ENCODE measurements around the gene UVSSA.
"Not testable (repeated sequence)": the region's sequence is repeated elsewhere in the genome, so short reads cannot be mapped to it uniquely, and the experiment has no call there.

UVSSA gene

DNA sequence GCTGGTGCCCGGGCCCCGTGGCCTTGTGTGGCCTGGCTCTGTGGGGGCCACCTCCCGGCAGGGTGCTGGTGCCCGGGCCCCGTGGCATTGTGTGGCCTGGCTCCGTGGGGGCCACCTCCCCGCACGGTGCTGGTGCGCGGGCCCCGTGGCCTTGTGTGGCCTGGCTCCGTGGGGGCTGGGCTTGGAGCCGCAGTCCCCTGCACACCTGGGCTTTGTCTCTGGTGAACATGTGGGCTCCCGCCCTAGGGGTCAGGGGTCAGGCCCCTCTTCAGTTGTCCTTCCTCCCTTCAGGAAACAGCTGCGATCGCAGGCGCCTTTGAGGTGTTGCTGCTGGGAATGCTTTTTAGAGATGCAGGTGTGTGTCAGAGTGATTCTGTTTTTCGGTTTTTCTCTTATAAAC, 17.2 kb downstream of the UVSSA start:
- no peak for DNase-seq (ENCODE audit: low read depth in 2 of 2)

DNA sequence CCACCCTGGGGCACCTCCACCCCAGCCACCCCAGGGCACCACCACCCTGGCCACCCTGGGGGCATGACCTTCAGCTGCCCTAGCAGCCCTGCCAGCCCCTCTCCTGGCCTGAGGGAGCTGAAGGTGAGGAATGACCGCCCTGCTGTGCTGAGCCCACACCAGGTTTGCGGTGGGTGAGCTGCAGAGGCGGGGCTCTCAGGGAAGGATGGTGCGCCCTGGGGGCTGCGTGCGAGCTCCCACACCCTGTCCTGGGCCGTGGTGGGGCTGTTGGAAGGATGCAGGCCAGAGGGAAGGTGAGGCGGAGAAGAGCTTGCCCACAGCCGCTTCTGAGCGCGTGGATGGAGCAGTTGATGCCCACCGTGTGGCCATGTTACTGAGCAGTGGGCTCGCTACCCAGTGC, 17.7 kb downstream of the UVSSA start:
- DNase-seq (ENCODE audit: low read depth in 2 of 2) = no peak

DNA sequence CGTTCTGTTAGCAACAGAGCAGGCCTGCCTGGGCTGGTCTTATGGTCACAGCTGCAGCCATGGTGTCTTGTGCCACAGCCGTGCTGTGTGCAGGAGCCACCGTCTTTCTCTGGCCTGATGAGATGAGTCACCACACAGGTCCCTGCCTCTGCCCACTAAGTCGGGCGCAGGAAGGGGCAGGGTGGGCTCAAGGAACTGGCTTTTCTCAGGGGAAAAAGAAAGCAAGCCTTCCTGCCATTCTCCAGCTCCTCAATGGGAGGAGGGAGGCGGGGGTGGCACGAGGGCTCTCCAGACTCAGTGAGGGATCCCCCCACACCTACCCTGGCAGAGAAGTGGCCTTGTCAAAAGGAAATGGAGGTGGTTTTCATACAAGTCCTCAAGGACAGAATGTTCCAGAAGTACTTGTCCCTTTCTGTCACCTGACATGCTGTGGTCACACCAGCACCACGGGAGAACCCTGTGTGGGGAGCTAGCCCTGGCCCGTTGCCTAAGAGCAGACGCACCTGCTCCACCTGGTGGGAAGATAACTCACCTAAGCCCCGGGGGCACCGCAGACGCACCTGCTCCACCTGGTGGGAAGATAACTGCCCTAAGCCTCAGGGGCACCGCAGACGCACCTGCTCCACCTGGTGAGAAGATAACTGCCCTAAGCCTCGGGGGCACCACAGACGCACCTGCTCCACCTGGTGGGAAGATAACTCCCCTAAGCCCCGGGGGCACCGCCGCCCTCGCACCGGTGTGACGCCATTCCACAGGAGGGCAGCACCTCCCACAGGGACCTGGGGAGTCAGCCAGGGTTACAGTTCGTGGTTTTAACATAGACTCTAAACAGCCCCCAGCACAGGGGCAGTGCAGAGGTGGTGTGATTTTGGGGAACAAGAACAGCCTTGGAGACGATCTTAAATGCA, 18.5 kb downstream of the UVSSA start:
- no peak for DNase-seq (ENCODE audit: low read depth in 2 of 2)

DNA sequence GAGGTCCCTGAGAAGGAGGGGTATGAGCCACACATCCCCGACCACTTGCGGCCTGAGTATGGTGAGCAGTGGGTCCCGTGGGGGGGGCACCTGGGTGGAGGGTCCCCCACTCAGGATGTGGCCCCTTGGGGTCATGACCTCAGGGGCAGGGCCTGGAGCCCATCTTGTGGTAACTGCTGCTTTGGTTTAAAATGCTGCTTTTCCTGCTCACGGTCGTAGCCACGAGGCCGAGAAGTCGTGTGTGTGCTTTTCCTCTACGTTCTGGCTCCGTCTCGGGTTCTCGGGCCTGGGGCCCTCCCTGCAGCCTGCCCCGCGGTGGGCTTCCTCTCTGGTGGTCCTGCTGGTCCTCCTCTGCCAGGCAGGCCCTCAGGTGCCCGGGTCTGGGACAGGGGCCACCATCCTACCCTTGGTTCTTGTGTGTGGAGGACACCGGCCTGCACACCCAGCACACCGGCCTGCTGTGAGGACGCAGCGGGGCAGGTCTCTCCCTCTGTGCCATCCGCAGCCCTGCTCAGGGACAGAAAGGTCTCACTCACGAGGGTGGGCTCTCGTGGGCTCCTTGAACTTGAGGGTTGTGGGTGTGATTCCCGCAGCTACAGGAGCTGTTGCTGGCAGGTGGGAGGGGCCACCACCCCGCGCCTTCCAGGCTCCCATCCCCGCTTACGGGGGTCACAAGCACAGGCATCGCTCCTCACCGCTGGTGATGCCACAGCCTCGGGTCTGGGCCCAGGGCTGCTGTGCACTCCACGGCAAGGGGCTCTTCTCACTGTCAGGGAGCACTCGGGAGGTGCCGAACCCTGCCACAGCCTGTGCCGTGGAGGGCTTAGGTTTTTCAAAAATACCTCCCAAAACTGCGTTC, 19.6 kb downstream of the UVSSA start:
- no peak for DNase-seq (ENCODE audit: low read depth in 2 of 2)

DNA sequence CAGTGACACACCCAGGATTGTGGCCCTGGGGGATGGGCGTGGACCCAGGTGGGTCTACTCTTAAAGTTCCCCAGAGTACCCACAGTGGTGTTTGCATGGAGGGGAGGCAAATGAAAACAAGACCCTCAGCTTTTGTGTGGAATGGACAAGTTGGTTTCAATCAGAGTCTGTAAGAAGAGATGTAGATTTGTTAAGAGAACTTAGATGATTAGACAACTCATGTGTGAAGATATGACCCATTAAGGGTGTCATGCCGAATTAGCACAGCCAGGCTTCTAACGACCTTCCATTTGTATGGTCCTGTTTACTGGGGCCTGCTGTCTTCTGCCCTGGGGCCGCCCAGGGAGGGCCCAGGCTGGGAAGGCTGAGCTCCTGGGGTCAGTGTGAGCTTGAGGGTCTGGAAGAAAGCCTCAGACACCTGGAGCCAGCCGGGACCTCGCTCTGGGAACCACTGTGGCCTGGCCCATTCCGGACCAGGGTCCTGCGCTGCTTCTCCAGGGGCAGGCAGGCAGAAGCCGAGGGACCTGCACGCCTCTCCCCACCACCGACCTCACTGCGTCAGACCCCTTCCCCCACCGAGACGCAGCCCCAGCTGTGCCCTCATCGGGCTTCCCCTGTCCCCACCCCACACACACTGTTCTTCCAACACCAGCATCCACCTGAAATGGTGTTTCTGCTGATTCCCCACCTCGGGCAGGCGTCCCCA, 20.4 kb downstream of the UVSSA start:
- no peak for DNase-seq (ENCODE audit: low read depth in 2 of 2)

DNA sequence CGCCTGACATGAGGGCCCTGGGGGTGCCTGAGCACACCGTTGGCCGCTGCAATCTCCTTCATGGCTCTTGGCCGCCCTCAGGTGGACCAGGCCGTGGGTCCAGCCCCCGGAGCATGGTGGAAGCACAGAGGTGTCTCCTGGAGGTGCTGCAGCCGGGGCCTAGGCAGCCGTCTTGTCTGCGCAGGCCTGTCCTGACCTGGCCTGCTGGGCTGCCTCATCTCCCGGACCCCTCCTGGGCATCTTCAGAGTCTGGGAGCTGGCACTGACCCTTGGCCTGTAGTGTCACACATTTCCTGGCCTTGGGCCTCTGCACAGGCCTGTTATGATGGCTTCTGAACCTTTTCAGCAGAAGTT, 20.9 kb downstream of the UVSSA start:
- DNase-seq (ENCODE audit: low read depth in 2 of 2) = no peak

DNA sequence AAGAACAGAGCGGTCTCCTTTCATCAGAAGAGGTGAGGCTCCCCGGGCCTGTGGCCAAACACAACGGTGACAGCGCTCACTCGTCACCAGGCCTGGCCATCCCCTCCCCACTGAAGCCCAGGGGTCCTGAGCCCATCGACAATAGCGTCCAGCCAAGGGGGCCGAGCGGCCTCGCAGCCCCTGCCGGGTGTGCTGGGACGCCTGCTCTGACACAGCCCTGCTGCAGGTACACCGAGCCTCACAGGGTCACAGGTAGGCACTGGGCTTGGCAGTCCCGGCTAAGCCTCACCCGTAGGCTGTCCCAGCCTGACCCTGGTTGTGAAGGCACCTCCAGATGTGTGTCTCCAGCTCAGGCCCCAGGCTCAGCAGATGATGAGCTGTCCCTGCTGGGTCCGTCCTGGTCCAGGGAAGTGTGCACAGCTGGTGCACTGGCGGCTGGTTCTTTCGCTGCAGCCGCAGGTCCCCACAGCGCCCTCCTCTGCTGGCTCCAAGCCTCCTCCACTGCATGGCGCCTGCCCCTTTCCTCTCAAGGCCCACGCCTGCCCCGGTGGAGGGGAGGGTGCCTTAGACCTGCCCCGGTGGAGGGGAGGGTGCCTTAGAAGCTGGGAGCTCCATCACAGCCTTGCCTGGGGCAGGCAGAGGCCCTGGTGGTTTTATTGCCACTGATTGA, 21.5 kb downstream of the UVSSA start:
- no peak for DNase-seq (ENCODE audit: low read depth in 2 of 2)

DNA sequence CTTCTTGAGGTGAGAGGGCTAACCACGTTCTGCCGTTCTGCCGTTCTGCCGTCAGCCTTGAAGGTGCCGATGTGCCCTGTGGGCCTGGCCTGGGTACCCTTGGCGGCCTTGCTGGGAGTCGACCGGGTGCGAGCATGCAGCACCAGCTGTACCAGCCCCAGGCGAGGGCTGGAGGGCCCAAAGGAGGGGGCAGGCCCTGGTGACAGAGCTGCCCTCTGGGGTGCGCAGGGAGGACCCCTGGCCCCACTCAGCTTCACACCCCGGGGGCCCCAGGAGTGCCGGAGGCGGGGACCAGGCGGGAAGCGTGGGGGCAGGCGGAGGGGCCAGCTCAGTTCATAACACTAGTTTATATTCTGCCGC, 22.1 kb downstream of the UVSSA start:
- no peak for DNase-seq (ENCODE audit: low read depth in 2 of 2)

DNA sequence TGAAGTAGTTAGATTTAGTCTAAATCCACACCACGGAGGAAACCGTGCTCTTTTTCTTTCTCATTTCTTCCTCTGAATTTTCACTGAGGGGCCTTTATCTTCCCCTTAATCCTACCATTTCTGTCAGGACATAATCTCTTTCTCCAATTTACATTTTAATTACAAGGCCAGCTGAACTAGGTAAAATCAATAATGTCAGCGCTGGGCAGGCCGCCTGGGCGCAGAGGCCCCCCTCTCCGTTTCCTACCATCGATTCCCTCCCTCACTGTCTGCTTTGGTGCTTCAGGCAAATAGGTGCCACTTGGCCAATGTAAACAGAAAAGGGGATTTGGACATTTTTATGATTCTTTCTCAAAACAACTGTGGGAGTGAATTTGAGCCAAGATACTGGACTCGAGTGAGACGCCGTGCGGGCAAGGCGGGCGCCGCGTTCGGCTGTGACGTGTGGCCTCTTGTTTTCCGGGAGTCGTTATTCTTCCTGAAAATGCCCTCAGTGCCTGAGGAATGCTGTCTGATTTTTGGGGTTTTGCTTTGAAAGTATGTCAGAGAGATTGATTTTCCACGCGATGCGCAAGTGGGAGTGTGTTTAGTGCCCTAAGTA, 22.6 kb downstream of the UVSSA start:
- no peak for DNase-seq (ENCODE audit: low read depth in 2 of 2)

DNA sequence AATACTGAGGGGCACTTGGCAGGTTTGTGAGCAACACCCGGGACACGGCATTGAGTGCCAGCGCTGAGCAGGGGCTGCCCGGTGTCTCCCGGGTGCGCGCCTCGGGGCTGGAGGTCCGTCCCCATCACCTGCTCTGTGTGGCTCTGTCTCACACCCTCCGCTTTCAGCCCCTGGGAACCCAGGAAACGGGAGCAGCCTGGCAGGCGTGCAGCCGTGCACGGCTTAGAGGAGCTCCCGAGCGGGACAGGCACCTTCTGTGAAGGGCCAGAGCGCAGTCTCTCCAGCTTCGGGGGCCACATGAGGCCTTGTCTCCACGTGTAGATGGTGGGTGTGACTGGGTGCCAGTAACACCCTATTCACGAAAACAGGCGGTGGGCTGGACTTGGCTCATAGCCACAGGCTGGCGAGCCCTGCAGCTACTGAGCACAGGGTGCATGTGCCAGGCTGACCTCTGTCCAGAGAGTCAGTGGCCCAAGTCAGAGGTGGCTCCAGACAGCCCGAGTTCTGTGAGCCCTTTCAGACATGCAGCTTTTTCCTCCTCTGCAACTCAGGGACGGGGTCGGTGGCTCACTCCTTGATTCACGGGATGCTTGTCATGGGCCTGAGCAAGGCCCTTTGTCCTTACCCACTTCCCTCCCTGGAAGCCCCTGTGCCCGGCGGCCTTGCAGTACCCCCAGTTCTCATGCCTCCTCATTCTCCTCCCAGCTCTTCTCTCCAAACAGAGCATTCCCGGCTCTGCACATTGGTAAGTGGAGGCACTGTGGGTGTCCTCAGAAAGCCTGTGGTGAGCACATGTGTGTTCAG, 23.5 kb downstream of the UVSSA start:
- no peak for DNase-seq (ENCODE audit: low read depth in 2 of 2)

DNA sequence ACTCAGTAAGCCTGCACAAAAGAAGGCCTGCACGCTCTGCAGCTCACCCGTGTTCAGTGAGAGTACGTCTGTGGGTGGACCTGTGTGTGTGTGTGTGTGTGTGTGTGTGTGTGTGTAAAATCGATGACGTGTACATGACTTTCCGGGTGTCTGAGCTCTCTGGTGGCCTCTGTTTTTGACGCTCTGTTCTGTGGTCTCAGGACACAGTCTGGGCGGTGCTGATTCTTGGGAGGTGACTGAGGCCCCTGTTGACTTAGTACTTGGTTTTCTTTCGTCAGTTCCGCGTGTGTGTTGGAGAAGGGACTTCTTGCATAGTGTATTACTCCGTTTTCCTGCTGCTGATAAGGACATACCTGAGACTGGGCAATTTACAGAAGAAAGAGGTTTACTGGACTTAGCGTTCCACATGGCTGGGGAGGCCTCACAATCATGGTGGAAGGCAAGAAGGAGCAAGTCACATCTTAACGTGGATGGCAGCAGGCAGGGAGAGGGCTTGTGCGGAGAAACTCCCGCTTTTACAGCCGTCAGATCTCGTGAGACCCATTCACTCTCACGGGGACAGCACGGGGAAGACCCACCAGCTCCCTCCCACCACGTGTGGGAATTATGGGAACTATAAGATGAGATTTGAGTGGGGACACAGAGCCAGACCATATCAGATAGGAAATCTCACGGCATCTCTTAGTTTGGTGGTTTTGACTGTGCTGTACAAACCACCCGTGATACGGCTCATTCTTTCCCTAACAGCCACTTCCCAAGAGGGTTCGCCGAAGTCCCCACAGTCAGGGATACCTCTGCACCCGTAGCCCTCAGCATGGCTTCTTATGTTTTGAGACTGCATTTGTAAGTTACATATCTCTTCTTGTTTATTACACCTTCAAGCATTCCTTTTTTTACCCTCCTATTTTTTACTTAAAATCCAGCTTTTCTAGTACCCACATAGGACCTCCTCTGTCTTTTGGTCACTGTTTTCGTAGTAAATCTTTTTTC, 24.5 kb downstream of the UVSSA start:
- DNase-seq (ENCODE audit: low read depth in 2 of 2) = no peak

DNA sequence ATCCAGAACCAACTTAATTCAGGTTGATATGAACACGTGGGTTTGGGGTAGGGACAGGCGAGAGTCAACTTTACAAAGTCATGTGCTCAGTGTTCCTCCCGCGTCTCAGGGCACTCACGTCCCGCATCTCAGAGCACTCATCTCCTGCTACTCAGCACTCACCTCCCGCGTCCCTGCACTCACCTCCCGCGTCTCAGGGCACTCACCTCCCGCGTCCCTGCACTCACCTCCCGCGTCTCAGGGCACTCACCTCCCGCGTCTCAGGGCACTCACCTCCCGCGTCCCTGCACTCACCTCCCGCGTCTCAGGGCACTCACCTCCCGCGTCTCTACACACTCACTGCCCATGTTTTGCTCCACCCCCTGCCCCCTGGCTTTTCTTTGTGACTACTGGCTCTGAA, 25.6 kb downstream of the UVSSA start:
- not testable (repeated sequence) for DNase-seq (ENCODE audit: low read depth in 2 of 2)

DNA sequence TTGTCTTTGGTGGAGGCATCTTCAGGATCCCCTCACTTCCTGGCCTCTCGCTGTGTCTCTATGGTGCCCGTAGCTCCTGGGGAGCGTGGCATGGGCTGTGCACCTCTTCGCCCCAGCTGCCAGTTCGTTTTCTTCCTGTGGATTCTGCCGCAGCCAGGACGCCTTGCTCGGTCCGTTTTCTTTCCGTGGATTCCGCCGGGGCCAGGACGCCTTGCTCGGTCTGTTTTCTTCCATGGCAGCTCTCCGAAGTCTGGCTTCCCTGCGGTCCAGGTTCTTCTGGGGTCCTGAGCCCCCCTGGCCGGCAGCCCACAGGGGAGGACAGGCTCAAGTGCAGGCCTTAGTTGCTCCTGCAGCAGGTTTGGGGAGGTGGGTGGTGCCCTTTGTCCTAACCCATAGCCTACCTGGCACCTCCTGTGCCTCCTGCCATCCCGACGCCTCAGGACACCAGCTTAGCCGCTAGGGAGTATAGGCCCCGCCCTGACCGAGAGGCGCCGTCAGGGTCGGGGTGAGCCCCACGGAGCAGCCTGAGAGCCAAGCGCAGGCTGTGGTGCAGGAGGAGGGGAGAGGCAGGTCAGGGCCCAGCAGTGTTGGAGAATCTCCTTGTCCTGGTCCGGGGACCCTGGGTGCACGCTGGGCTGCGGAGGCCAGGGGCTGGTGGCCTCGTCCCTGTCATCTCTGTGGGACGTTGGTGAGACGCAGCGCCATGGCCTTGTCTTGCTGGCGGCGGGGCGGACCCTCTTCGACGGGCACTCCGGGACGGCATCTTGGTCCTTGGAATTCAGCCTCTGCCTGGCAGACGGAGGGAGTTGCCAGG, 27.1 kb downstream of the UVSSA start:
- no peak for DNase-seq (ENCODE audit: low read depth in 2 of 2)

DNA sequence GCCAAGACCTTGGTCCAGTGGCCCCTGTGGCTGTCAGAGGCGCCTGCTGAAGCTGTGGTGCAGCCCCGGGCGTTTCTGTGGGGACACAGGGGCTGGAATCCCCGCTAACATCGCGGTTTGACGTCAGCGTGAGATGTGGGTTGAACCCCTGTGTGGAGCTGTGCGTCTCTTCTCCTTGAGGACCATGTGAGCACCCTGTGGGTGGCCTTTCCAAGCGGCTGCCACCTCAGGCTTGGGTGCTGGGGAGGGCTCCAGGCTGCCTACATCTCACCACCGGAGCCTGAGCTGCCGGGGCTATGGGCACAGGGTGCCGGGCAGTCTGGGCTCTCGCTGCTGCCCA, 27.7 kb downstream of the UVSSA start:
- DNase-seq (ENCODE audit: low read depth in 2 of 2) = no peak

DNA sequence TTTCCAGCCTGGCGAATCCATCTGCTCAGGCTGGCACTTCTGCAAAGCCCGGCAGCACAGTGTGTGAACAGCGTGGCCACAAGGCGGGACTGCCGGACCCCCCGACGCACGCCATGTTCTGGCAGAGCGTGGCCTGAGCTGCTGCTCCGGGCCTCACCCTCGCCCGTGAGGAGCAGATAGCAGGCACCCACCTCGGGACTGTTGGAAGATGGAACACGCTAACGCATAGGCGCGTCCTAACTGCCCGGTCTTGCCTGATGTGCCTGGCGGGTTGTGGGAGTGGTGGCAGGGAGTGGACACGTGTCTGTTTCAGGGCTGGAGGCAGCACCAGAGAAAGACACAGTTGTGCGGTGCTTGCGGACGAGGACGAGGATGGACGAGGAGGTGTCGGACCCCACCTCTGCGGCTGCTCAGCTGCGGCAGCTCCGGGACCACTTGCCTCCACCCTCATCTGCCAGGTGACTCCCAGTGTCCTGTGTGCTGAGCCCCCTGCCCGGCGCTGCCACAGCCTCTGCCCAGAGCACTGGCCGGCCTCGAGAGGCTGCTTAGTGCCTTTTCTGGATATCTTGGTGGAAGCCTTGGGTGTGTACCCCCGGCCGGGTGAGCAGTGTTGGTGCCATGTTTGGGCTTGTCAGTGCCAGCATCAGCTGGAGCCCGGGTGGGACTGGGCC, 28.2 kb downstream of the UVSSA start:
- DNase-seq (ENCODE audit: low read depth in 2 of 2) = no peak

DNA sequence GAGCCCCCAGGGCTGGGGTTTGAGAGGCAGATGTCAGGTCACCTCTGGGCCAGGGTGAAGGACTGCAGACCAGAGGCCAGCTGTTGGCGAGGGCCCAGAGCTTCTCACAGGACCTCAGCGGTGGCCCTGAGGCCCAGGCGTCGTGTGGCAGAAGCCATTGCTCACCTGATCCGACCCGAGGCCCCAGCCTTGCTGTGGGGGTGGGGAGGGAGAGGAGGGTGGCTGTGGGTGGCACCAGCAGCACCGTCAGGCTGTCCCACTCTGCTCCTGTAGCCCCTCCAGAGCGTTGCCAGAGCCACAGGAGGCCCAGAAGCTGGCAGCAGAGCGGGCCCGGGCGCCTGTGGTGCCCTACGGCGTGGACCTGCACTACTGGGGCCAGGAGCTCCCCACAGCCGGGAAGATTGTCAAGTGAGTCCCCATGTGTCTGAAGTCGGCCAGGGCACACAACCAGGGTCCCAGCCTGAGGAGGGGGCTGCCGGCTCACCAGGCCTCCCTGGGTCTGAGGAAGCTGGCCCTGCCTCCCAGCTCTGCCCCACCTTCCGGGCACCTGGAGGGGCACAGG, 28.8 kb downstream of the UVSSA start:
- no peak for DNase-seq (ENCODE audit: low read depth in 2 of 2)

DNA sequence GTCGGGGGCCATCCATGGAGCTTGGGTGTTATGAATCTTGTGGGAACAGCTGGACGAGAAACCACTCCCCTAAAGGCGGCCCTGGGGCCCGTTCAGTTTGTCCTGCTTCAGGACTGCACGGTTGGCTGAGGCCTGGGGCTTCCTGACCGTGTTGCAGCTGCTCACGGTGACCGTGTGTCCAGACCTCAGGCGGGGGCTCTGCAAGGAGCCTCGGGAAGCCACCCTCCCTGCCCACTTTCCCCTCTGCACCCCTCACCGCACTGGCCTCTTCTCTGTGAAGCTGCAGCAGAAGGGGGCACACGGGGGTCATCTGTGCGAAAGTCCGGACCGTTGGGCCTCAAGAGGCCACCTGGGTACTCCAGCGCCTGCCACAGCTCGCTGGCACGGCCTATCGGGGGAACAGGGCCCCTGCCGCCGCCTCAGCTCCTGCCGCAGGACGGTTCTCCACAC, 29.4 kb downstream of the UVSSA start:
- DNase-seq (ENCODE audit: low read depth in 2 of 2) = no peak
